ENCODE results near the gene TPO. TPM values are rescaled to one million over a fixed set of nuclear protein-coding genes. Genes with fewer than 3 reads are reported as not detected.

Gene TPO
- total RNA-seq, 1 donor from 2014 or later = not detected

GRCh38 chr2:1544478-1545069 is 131.3 kb downstream of the TPO start:
- H3K36me3 ChIP-seq (ENCODE audit: control insufficient read depth, insufficient read depth, low read length) = no peaks in the 10 kb centered on the region
- TF ChIP-seq CTCF (IDR thresholded peaks at IDR 0.05; ENCODE audit: insufficient read depth, low read length, severe bottlenecking) = no peak
- H3K27me3 ChIP-seq (ENCODE audit: control insufficient read depth, insufficient read depth, low read length) = no peaks in the 10 kb centered on the region
- DNase-seq (ENCODE audit: low read depth) (peak; percentile 17), FAIRE-seq (peak; percentile 66)
- H3K4me3 ChIP-seq (ENCODE audit: low read depth, low read length) = no peak overlapping the region

- H3K4me3 ChIP-seq (ENCODE audit: low read depth, low read length) = no peak overlapping the region
- peak; percentile 85 for TF ChIP-seq CTCF (IDR thresholded peaks at IDR 0.05; ENCODE audit: insufficient read depth, low read length, severe bottlenecking)
- no peak for FAIRE-seq
- no peaks in the 10 kb centered on the region for H3K36me3 ChIP-seq (ENCODE audit: control insufficient read depth, insufficient read depth, low read length)
- peak; percentile 42 for DNase-seq (ENCODE audit: low read depth)
- no peaks in the 10 kb centered on the region for H3K27me3 ChIP-seq (ENCODE audit: control insufficient read depth, insufficient read depth, low read length)
These were observed 132.8 kb downstream of the TPO start for GRCh38 chr2:1546023-1546591.

- H3K27me3 ChIP-seq (ENCODE audit: control insufficient read depth, insufficient read depth, low read length) = no peaks in the 10 kb centered on the region
- FAIRE-seq (no peak), DNase-seq (ENCODE audit: low read depth) (no peak)
- peak; percentile 19 for TF ChIP-seq CTCF (IDR thresholded peaks at IDR 0.05; ENCODE audit: insufficient read depth, low read length, severe bottlenecking)
- no peaks in the 10 kb centered on the region for H3K36me3 ChIP-seq (ENCODE audit: control insufficient read depth, insufficient read depth, low read length)
- H3K4me3 ChIP-seq (ENCODE audit: low read depth, low read length) = no peak overlapping the region
These were observed 133.6 kb downstream of the TPO start for GRCh38 chr2:1546901-1547300.

GRCh38 chr2:1548910-1549673 is 135.8 kb downstream of the TPO start:
- no peak for DNase-seq (ENCODE audit: low read depth)
- Histone ChIP-seq H3K4me3 (ENCODE audit: low read depth, low read length) (no peak overlapping the region), H3K36me3 (ENCODE audit: control insufficient read depth, insufficient read depth, low read length) (no peaks in the 10 kb centered on the region), H3K27me3 (ENCODE audit: control insufficient read depth, insufficient read depth, low read length) (no peaks in the 10 kb centered on the region)
- no peak for TF ChIP-seq CTCF (IDR thresholded peaks at IDR 0.05; ENCODE audit: insufficient read depth, low read length, severe bottlenecking)
- no peak for FAIRE-seq

- H3K4me3 ChIP-seq (ENCODE audit: low read depth, low read length) = no peak overlapping the region
- no peaks in the 10 kb centered on the region for H3K36me3 ChIP-seq (ENCODE audit: control insufficient read depth, insufficient read depth, low read length)
- DNase-seq (ENCODE audit: low read depth) = no peak
- FAIRE-seq = no peak
- H3K27me3 ChIP-seq (ENCODE audit: control insufficient read depth, insufficient read depth, low read length) = no peaks in the 10 kb centered on the region
- no peak for TF ChIP-seq CTCF (IDR thresholded peaks at IDR 0.05; ENCODE audit: insufficient read depth, low read length, severe bottlenecking)
These were observed 136.8 kb downstream of the TPO start for GRCh38 chr2:1550076-1550475.

Data from bronchial epithelial cell (primary cell).